Measurements from ENCODE around the gene DHCR24.

Gene DHCR24

GRCh38 chr1:54844564-54844963 is 42.4 kb downstream of the DHCR24 start:
- Histone ChIP-seq H3K4ac (ENCODE audit: low read depth, low read length) (no peak overlapping the region), H2BK5ac (ENCODE audit: low read length) (no peak overlapping the region), H3K23ac (ENCODE audit: low read length) (no peak overlapping the region), H3K27me3 (ENCODE audit: insufficient read depth, low read length, poor library complexity) (no peaks in the 10 kb centered on the region), H3K18ac (ENCODE audit: low read length) (no peak overlapping the region), H2BK15ac (replicated peaks; ENCODE audit: low read depth) (no peak overlapping the region), H3K9ac (ENCODE audit: low read length) (no peak overlapping the region), H2BK120ac (ENCODE audit: low read depth, low read length) (no peak overlapping the region), H4K8ac (ENCODE audit: low read depth, low read length) (no peak overlapping the region), H4K5ac (ENCODE audit: low read length) (no peak overlapping the region), H3K27ac (ENCODE audit: low read depth, low read length) (no peak overlapping the region), H3K4me3 (ENCODE audit: low read length) (no peak overlapping the region), H2AK5ac (ENCODE audit: low read length) (no peak overlapping the region), H3K36me3 (ENCODE audit: control insufficient read depth, insufficient read depth, low read length) (peaks cover 7% of the 10 kb centered on the region), H3K4me1 (ENCODE audit: control insufficient read depth, low read depth, low read length) (no peaks in the 10 kb centered on the region), H3K79me1 (ENCODE audit: low read length) (no peaks in the 10 kb centered on the region), H3K4me2 (ENCODE audit: low read length) (no peak overlapping the region), H3K56ac (ENCODE audit: low read length) (no peak overlapping the region), H3K79me2 (ENCODE audit: control insufficient read depth, insufficient read depth, low read length) (no peaks in the 10 kb centered on the region)
- no peak for DNase-seq
- WGBS (ENCODE audit: extremely low coverage, insufficient coverage, low lambda C conversion rate), result no CpG with 5 or more reads among the region's 3 CpGs

DNA sequence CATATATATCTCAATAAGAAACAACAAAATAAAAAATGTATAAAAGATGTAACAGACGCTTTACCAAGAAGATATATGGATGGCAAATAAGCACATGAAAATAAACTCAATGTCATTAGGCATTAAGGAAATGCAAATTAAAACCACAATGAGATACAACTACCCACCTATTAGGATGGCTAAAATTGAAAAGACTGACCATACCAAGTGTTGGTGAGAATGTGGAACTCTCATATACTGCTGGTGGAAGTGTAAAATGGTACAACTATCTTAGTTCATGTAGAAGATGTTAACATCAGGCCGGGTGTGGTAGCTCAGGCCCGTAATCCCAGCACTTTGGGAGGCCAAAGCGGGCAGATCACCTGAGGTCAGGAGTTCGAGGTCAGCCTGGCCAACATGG is 43.5 kb downstream of the DHCR24 start:
- H3K18ac ChIP-seq (ENCODE audit: low read length), result no peak overlapping the region
- no peak overlapping the region for H3K4me3 ChIP-seq (ENCODE audit: low read length)
- no peaks in the 10 kb centered on the region for H3K36me3 ChIP-seq (ENCODE audit: control insufficient read depth, insufficient read depth, low read length)
- no peak overlapping the region for H2BK5ac ChIP-seq (ENCODE audit: low read length)
- no peaks in the 10 kb centered on the region for H3K4me1 ChIP-seq (ENCODE audit: control insufficient read depth, low read depth, low read length)
- no peak for DNase-seq
- no peak overlapping the region for H3K9ac ChIP-seq (ENCODE audit: low read length)
- WGBS (ENCODE audit: extremely low coverage, insufficient coverage, low lambda C conversion rate), result no CpG with 5 or more reads among the region's 5 CpGs
- no peak overlapping the region for H3K56ac ChIP-seq (ENCODE audit: low read length)
- no peak overlapping the region for H3K4me2 ChIP-seq (ENCODE audit: low read length)
- H2BK120ac ChIP-seq (ENCODE audit: low read depth, low read length), result no peak overlapping the region
- H4K8ac ChIP-seq (ENCODE audit: low read depth, low read length), result no peak overlapping the region
- no peak overlapping the region for H3K23ac ChIP-seq (ENCODE audit: low read length)
- H3K79me1 ChIP-seq (ENCODE audit: low read length), result no peaks in the 10 kb centered on the region
- no peak overlapping the region for H4K5ac ChIP-seq (ENCODE audit: low read length)
- H2BK15ac ChIP-seq (replicated peaks; ENCODE audit: low read depth), result no peak overlapping the region
- H3K27me3 ChIP-seq (ENCODE audit: insufficient read depth, low read length, poor library complexity), result no peaks in the 10 kb centered on the region
- H3K4ac ChIP-seq (ENCODE audit: low read depth, low read length), result no peak overlapping the region
- H3K79me2 ChIP-seq (ENCODE audit: control insufficient read depth, insufficient read depth, low read length), result no peaks in the 10 kb centered on the region
- H3K27ac ChIP-seq (ENCODE audit: low read depth, low read length), result no peak overlapping the region
- H2AK5ac ChIP-seq (ENCODE audit: low read length), result no peak overlapping the region

GRCh38 chr1:54842963-54843362 is 44.0 kb downstream of the DHCR24 start:
- Histone ChIP-seq H3K4me1 (ENCODE audit: control insufficient read depth, low read depth, low read length) (no peaks in the 10 kb centered on the region), H3K18ac (ENCODE audit: low read length) (no peak overlapping the region), H3K36me3 (ENCODE audit: control insufficient read depth, insufficient read depth, low read length) (no peaks in the 10 kb centered on the region), H2BK5ac (ENCODE audit: low read length) (no peak overlapping the region), H3K9ac (ENCODE audit: low read length) (no peak overlapping the region), H3K27ac (ENCODE audit: low read depth, low read length) (no peak overlapping the region), H4K5ac (ENCODE audit: low read length) (no peak overlapping the region), H3K4ac (ENCODE audit: low read depth, low read length) (no peak overlapping the region), H3K4me2 (ENCODE audit: low read length) (no peak overlapping the region), H4K8ac (ENCODE audit: low read depth, low read length) (no peak overlapping the region), H3K23ac (ENCODE audit: low read length) (no peak overlapping the region), H3K79me2 (ENCODE audit: control insufficient read depth, insufficient read depth, low read length) (no peaks in the 10 kb centered on the region), H3K4me3 (ENCODE audit: low read length) (no peak overlapping the region), H2AK5ac (ENCODE audit: low read length) (no peak overlapping the region), H3K27me3 (ENCODE audit: insufficient read depth, low read length, poor library complexity) (no peaks in the 10 kb centered on the region), H3K79me1 (ENCODE audit: low read length) (no peaks in the 10 kb centered on the region), H2BK120ac (ENCODE audit: low read depth, low read length) (no peak overlapping the region), H3K56ac (ENCODE audit: low read length) (no peak overlapping the region), H2BK15ac (replicated peaks; ENCODE audit: low read depth) (no peak overlapping the region)
- no CpG with 5 or more reads among the region's 9 CpGs for WGBS (ENCODE audit: extremely low coverage, insufficient coverage, low lambda C conversion rate)
- DNase-seq, result no peak

DNA sequence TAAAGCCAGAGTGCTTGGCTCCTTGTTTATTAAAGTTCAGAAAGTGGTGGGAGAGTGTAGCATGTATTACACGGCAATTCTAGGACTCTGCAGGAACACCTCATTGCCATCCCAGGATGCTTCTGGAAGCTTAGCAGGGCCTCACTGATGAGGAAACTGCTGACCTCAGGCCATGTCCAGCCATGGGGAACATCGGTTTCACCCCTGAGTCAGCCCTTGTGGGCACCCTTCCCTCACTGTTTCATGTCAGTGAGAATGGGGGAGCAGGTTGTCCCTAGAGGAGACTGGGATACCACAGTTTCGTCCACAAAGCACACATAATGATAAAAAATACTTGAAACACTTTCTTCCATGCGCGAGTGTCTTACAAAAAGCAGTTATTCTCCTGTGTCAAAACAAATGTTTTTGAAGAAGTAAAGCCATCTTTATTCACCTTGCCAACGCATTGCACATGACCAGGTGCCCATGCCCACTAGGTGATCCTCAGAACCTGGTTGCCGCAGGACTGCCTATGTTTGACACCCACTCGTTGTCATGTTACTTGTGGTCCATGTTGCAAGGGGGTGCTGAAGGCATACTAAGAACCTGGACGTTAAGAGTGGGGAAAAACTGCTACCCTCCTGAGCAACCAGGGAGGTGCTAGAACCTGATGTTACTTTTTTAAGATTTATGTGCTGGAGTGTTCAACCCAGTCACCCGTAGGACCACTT is 44.6 kb downstream of the DHCR24 start:
- Histone ChIP-seq H3K79me2 (ENCODE audit: control insufficient read depth, insufficient read depth, low read length) (no peaks in the 10 kb centered on the region), H2BK5ac (ENCODE audit: low read length) (no peak overlapping the region), H2AK5ac (ENCODE audit: low read length) (no peak overlapping the region), H3K4me1 (ENCODE audit: control insufficient read depth, low read depth, low read length) (no peaks in the 10 kb centered on the region), H2BK120ac (ENCODE audit: low read depth, low read length) (no peak overlapping the region), H3K23ac (ENCODE audit: low read length) (no peak overlapping the region), H3K4ac (ENCODE audit: low read depth, low read length) (no peak overlapping the region), H2BK15ac (replicated peaks; ENCODE audit: low read depth) (no peak overlapping the region), H3K79me1 (ENCODE audit: low read length) (no peaks in the 10 kb centered on the region), H4K8ac (ENCODE audit: low read depth, low read length) (no peak overlapping the region), H3K4me3 (ENCODE audit: low read length) (no peak overlapping the region), H3K56ac (ENCODE audit: low read length) (no peak overlapping the region), H3K18ac (ENCODE audit: low read length) (no peak overlapping the region), H3K9ac (ENCODE audit: low read length) (no peak overlapping the region), H3K27me3 (ENCODE audit: insufficient read depth, low read length, poor library complexity) (no peaks in the 10 kb centered on the region), H3K27ac (ENCODE audit: low read depth, low read length) (no peak overlapping the region), H3K4me2 (ENCODE audit: low read length) (no peak overlapping the region), H3K36me3 (ENCODE audit: control insufficient read depth, insufficient read depth, low read length) (no peaks in the 10 kb centered on the region), H4K5ac (ENCODE audit: low read length) (no peak overlapping the region)
- DNase-seq, result no peak
- WGBS (ENCODE audit: extremely low coverage, insufficient coverage, low lambda C conversion rate), result no CpG with 5 or more reads among the region's 10 CpGs

GRCh38 chr1:54839824-54840223 is 47.2 kb downstream of the DHCR24 start:
- WGBS (ENCODE audit: extremely low coverage, insufficient coverage, low lambda C conversion rate), result no CpG with 5 or more reads among the region's 2 CpGs
- no peak overlapping the region for H2BK5ac ChIP-seq (ENCODE audit: low read length)

More at GRCh38 chr1:54839824-54840223, 47.2 kb downstream of the DHCR24 start:
- Histone ChIP-seq H3K79me2 (ENCODE audit: control insufficient read depth, insufficient read depth, low read length) (no peaks in the 10 kb centered on the region), H3K79me1 (ENCODE audit: low read length) (no peaks in the 10 kb centered on the region), H3K9ac (ENCODE audit: low read length) (no peak overlapping the region), H2AK5ac (ENCODE audit: low read length) (no peak overlapping the region), H3K4me3 (ENCODE audit: low read length) (no peak overlapping the region), H4K8ac (ENCODE audit: low read depth, low read length) (no peak overlapping the region), H3K18ac (ENCODE audit: low read length) (no peak overlapping the region), H3K4ac (ENCODE audit: low read depth, low read length) (no peak overlapping the region), H4K5ac (ENCODE audit: low read length) (no peak overlapping the region), H3K4me2 (ENCODE audit: low read length) (no peak overlapping the region), H3K27ac (ENCODE audit: low read depth, low read length) (no peak overlapping the region), H3K27me3 (ENCODE audit: insufficient read depth, low read length, poor library complexity) (no peaks in the 10 kb centered on the region), H3K56ac (ENCODE audit: low read length) (no peak overlapping the region), H2BK120ac (ENCODE audit: low read depth, low read length) (no peak overlapping the region), H3K4me1 (ENCODE audit: control insufficient read depth, low read depth, low read length) (no peaks in the 10 kb centered on the region), H3K23ac (ENCODE audit: low read length) (no peak overlapping the region), H3K36me3 (ENCODE audit: control insufficient read depth, insufficient read depth, low read length) (no peaks in the 10 kb centered on the region), H2BK15ac (replicated peaks; ENCODE audit: low read depth) (no peak overlapping the region)
- DNase-seq, result no peak
